RPMI7951 (cell line): ENCODE results near the gene PRPF31. TPM values are rescaled to one million over a fixed set of nuclear protein-coding genes. Genes with fewer than 3 reads are reported as not detected.
"Not testable (repeated sequence)": the region's sequence is repeated elsewhere in the genome, so short reads cannot be mapped to it uniquely, and the experiment has no call there.

Experiments used
- DNase-seq: peaks from one replicate; pipeline ENCODE4 v3.0.0-alpha.2; 2012; ENCODE audit warnings: low read depth
- total RNA-seq: library from RNA; depleted of rRNA; stranded (reverse); fragments of >200 nt; shearing (Covaris generic); gene quantifications from 2 replicates; pipeline ENCODE4 v1.2.3, GENCODE V29; 2014; rRNA removed

The PRPF31 gene, protein sequence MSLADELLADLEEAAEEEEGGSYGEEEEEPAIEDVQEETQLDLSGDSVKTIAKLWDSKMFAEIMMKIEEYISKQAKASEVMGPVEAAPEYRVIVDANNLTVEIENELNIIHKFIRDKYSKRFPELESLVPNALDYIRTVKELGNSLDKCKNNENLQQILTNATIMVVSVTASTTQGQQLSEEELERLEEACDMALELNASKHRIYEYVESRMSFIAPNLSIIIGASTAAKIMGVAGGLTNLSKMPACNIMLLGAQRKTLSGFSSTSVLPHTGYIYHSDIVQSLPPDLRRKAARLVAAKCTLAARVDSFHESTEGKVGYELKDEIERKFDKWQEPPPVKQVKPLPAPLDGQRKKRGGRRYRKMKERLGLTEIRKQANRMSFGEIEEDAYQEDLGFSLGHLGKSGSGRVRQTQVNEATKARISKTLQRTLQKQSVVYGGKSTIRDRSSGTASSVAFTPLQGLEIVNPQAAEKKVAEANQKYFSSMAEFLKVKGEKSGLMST
- 51.8 and 71.3 TPM in 2 replicates for total RNA-seq

DNA sequence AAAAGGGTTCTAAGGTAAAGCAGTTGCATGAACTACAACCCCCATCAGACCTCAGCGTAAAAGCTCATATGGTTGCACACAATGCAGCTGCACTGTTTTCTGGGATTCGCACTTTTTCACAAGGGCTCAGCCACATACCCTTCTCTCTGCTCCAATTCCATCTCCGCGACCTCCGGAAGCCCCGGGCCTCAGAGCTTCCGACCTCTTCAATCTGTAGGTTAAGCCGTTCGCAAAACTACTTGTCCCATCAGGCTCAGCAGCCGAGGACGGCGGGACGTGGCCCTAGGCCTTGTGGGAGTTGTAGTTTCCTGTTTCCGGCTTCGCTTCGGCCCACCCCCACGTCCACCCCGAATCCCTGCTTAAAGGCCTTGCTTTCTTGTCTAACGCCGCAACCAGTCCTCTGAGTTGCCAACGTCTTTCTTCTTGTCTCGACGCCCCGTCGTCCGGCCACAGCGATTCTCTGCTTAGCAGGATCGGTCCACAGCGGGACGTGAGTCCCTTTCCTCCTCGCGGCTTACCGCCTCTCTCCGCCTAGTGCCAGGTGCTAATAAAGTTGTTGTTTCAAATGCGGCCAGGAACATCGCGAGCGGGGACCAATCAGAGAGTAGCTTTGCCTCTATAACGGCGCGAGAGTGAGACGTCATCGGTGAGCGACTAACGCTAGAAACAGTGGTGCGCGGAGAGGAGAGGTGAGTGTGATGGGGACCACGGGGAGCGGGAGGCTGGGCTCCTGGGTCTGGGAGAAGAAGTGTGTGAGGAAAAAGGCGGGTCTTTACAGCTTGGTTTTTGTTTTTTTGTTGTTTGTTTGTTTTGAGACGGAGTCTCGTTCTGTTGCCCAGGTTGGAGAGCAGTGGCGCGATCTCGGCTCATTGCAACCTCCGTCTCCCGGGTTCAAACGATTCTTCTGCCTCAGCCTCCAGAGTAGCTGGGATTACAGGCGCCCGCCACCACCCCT, at the start of gene PRPF31, which contains the start of gene TFPT:
PRPF31 (plus strand) TSS at position 646 of the 955 bp plus-strand sequence. CDS start 2,525 bp downstream, outside the sequence.
TFPT (minus strand) TSS at position 549 of the 955 bp plus-strand sequence; CDS start at position 161, 388 bp downstream.
- DNase-seq, result peak; percentile 99

DNA sequence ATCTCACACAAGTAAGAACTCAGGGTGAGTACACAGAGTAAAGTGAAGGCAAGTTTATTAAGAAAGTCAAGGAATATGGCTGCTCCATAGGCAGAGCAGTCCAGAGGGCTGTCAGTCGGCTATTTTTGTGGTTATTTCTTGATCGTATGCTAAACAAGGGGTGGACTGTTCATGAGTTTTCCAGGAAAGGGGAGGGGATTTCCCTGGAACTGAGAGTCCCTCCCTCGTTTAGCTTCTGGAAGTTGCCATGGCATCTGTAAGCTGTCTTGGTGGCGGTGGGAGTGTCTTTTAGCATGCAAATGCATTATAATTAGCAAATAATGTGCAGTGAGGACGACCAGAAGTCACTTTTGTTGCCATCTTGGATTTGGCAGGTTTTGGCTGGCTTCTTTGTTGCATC, 46.1 kb upstream of the PRPF31 start:
- no peak for DNase-seq

- DNase-seq, result no peak
Measured at GRCh38 chr19:54073829-54074228, 41.7 kb upstream of the PRPF31 start.

GRCh38 chr19:54074851-54075250, 40.7 kb upstream of the PRPF31 start:
- no peak for DNase-seq

DNA sequence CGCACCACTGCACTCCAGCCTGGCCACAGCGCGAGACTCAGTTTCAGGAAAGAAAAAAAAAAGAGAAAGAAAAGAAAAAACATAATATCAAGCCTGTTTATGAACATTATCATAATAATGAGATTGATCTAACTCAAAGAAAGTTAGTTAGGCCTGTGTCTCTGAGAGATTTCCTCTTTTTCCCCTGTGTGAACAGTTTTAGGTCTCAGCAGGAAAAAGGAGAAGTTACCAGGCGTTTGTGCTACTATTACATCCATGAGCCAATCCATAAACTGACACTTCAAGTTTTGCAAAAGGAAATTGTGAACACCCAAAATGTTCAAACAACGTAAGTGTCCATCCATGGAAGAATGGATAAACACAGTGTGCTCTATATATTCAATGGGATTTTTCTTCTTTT, 38.2 kb upstream of the PRPF31 start:
- no peak for DNase-seq

GRCh38 chr19:54081032-54081431, 34.5 kb upstream of the PRPF31 start, which contains the start of gene TARM1:
TARM1 (minus strand) TSS chr19:54081365; CDS start chr19:54081340, 25 bp downstream.
- DNase-seq, result no peak

DNA sequence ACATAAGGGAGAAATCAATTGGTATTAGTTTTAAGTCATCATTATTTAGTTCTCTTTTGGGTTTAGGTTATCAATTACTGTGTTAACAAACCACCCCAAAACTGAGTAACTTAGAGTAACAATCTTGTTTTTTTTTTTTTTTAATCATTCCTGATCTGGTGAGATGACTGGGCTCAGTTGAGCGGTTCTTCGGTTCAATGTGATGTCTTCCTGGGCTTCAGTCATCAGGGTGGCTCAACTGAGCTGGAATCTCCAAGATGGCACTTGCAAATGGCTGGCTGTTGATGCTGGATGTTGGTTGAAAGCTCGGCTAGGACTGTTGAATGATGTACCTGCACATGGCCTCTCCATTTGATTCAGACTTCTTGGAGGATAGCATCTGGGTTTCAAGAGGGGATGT, 31.1 kb upstream of the PRPF31 start:
- DNase-seq, result no peak

DNA sequence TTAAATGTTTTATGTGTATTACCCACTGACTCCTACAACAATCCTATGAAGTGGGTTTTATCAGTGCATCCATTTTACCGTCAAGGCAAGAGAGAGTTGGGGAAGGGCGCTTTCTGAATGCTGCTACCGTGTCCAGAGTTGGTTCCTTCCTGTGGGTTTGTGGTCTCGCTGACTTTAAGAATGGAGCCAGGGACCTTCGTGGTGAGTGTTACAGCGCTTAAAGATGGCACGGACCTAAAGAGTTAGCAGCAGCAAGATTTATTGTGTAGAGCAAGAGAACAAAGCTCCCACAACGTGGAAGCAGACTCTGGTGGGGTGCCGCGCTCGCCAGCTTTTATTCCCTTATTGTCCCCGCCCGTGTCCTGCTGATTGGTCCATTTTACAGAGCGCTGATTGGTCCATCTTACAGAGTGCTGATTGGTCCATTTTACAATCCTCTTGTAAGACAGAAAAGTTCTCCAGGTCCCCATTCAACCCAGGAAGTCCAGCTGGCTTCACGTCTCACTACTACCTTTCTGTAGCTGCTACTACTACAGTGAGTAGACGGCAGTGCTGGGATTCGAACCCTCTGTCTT, 21.0 kb upstream of the PRPF31 start:
- no peak for DNase-seq

DNA sequence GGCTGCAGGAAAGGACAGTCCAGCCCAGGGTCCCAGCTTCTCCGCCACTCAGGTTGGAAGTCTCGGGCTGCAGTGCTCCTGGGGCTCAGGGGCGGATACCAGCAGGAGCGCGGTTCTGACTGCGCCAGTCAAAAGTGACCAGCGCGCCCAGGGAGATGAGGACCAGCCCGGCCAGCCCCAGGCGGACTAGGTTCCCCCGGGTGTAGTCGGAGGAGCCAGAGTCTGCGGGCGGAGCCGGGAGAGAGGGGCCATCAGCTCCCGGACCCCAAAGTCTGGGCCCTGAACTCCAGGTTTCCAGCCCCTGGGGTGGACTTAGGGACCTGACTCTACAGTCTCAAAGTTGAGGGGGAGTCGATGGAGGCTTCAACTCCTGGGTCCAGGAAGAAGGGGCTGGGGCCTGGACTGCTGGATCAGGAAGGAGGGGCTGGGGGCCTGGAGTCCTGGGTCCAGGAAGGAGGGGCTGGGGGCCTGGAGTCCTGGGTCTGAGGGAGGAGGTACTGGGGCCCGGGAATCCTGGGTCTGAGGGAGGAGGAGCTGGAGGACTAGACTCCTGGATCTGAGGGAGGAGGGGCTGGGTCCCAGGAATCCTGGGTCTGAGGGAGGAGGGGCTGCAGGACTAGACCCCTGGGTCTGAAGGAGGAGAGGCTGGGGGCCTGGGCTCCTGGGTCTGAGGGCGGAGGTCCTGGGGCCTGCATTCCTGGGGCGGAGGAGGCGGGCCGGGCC, 20.3 kb upstream of the PRPF31 start:
- no peak for DNase-seq

DNA sequence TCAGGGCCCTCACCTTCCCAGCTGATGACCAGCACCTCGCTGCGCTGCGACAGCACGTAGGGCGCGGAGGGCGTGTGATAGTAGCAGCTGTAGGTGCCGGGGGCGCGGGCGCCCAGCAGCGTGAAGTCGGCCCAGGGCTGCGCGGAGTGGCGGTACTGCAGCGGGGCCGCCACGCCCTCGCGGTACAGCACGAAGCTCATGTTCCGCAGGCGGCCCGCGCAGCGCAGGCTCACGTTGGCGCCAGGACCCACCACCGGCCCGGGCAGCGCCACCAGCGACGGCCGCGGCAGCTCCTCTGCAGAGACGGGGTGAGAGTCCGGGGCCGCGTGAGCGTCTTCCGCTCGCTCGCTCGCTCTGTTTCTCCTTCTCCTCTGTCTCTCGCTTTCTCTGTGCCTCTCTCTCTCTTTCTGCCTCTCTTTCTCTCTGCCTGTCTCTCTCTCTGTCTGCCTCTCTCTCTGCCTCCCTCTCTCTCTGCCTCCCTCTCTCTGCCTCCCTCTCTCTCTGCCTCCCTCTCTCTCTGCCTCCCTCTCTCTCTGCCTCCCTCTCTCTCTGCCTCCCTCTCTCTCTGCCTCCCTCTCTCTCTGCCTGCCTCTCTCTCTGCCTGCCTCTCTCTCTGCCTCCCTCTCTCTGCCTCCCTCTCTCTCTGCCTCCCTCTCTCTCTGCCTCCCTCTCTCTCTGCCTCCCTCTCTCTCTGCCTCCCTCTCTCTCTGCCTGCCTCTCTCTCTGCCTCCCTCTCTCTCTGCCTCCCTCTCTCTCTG, 19.5 kb upstream of the PRPF31 start:
- peak; percentile 65 for DNase-seq

- DNase-seq, result peak; percentile 64
Measured at GRCh38 chr19:54096617-54097106, 18.9 kb upstream of the PRPF31 start.

- DNase-seq, result no peak
Measured at GRCh38 chr19:54099190-54099902, 16.2 kb upstream of the PRPF31 start.

DNA sequence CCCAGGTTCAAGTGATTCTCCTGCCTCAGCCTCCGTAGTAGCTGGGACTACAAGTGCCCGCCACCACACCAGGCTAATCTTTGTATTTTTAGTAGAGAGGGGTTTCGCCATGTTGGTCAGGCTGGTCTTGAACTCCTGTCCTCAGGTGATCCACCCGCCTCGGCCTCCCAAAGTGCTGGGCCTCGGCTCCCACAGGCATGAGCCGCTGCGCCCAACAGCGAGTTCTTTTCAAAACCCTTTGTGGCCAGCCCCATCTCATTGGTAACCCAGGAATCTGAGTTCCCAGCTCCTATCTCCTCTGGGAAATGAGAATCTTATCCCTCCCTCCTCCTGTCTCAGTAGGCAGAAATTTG, 15.7 kb upstream of the PRPF31 start:
- not testable (repeated sequence) for DNase-seq

DNA sequence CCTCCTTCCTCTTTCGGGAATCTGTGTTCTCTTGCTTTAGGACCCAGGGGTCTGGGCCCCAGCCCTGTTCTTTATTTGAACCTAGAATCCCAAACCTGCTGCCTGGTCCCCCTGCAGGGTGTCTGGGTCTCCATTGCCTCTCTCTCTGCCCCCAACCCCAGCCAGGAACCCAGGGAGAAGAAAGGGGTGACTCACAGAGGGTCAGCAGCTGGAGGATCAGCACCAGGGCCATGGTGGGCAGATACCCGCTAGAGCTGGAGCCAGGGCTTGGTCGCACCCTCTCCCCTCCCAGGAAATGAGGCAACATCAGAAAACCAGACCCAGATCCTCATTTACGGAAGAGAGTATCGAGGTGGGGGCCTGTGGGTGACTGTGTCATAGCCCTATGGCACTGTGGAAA, 15.0 kb upstream of the PRPF31 start, which contains the start of gene OSCAR:
OSCAR (minus strand) TSS at position 243 of the 400 bp plus-strand sequence; CDS start at position 232, 11 bp downstream.
- peak; percentile 26 for DNase-seq

- DNase-seq, result peak; percentile 98
Measured at GRCh38 chr19:54102421-54103169, 13.0 kb upstream of the PRPF31 start, which contains the start of gene NDUFA3. NDUFA3 (plus strand) TSS chr19:54102855; CDS start chr19:54102879, 24 bp downstream.

- no peak for DNase-seq
Measured at GRCh38 chr19:54104998-54105715, 10.4 kb upstream of the PRPF31 start.

GRCh38 chr19:54105796-54106195, 9.8 kb upstream of the PRPF31 start:
- no peak for DNase-seq

GRCh38 chr19:54106716-54107115, 8.8 kb upstream of the PRPF31 start:
- DNase-seq, result no peak
